22Rv1 (cell line): ENCODE results near the gene IFI44L.

Source experiments
- H3K27ac ChIP-seq: fragments of 450-650 bp; 2 replicates; pipeline ENCODE4 v1.5.1; 2017
- ZFX ChIP-seq: fragments of 450-650 bp; IDR thresholded peaks from 2 replicates; pipeline ENCODE4 v1.6.1; 2017; ENCODE audit warnings: antibody characterized with exemption, borderline replicate concordance
- TF ChIP-seq, protein P1 (sequence below): fragments of 450-650 bp; IDR thresholded peaks from 2 replicates; pipeline ENCODE4 v1.5.1; 2017; ENCODE audit warnings: mild to moderate bottlenecking

The IFI44L gene

GRCh38 chr1:78667939-78668338 is 47.7 kb downstream of the IFI44L start:
- no peak for TF ChIP-seq ZFX
- TF ChIP-seq, protein P1, sequence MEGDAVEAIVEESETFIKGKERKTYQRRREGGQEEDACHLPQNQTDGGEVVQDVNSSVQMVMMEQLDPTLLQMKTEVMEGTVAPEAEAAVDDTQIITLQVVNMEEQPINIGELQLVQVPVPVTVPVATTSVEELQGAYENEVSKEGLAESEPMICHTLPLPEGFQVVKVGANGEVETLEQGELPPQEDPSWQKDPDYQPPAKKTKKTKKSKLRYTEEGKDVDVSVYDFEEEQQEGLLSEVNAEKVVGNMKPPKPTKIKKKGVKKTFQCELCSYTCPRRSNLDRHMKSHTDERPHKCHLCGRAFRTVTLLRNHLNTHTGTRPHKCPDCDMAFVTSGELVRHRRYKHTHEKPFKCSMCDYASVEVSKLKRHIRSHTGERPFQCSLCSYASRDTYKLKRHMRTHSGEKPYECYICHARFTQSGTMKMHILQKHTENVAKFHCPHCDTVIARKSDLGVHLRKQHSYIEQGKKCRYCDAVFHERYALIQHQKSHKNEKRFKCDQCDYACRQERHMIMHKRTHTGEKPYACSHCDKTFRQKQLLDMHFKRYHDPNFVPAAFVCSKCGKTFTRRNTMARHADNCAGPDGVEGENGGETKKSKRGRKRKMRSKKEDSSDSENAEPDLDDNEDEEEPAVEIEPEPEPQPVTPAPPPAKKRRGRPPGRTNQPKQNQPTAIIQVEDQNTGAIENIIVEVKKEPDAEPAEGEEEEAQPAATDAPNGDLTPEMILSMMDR: no peak
- H3K27ac ChIP-seq: no peak overlapping the region

- no peak overlapping the region for H3K27ac ChIP-seq
- no peak for TF ChIP-seq ZFX
- TF ChIP-seq, protein P1: no peak
These were observed 48.2 kb downstream of the IFI44L start for GRCh38 chr1:78668427-78668826.

DNA sequence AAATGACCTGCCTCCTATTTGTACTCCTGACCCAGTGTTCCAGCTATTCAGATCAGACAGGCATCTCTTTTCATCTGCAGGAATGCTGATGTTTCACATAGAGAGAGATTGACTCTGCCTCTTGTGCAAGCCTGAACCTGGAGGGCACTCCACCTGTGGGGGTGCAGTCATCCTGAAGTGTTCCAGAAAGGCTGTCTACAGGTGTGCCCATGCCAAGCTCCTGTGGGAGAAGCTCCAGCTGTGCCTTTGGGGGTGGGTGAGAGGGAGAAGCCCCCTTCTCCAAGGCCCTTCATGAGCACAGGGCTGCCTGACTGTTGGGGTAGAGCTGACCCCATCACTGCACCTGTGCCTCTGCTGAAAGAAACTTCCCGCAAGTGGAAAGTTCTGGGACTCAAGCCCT is 52.2 kb downstream of the IFI44L start:
- TF ChIP-seq ZFX: no peak
- TF ChIP-seq, protein P1: no peak
- H3K27ac ChIP-seq: no peak overlapping the region

DNA sequence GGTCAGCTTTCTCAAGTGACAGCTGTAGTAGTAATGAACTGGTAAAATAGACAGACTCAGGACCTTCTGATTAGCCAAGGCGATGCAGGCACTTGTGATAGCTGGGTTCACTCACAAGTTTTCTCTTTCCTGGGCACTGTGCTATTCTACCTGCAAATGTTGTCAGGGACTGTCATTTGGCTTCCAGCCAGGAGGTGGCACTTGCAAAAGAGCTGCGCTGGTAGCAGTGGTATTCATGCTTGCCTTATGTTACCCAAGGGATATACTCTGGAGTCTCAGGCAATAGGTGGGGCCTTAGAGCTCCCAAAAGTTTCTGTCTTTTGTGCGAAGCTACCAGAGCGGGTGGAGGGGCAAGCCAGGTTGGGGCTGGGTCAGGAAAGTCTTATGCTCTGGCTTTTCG is 52.9 kb downstream of the IFI44L start:
- TF ChIP-seq, protein P1: no peak
- no peak for TF ChIP-seq ZFX
- H3K27ac ChIP-seq: no peak overlapping the region

GRCh38 chr1:78676347-78676982 is 56.2 kb downstream of the IFI44L start:
- H3K27ac ChIP-seq: no peak overlapping the region
- TF ChIP-seq, protein P1: peak; percentile 92
- no peak for TF ChIP-seq ZFX

DNA sequence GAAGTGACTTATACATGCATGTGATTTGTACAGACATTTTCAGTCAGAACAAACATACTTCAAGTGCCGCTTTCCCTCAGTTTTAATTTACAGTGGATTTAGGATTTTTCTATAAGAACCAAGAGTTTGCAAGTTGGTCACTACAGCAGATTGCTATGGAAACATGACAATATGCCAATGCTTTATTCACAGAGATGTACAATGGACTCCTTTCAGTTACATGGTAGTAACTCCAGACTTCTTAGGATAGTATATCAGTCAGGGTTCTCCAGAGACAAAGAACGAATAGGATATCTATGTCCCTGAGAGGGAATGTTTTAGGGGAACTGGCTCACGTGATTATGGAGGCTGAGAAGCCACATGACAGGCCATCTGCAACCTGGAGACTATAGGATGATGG is 56.7 kb downstream of the IFI44L start:
- no peak overlapping the region for H3K27ac ChIP-seq

DNA sequence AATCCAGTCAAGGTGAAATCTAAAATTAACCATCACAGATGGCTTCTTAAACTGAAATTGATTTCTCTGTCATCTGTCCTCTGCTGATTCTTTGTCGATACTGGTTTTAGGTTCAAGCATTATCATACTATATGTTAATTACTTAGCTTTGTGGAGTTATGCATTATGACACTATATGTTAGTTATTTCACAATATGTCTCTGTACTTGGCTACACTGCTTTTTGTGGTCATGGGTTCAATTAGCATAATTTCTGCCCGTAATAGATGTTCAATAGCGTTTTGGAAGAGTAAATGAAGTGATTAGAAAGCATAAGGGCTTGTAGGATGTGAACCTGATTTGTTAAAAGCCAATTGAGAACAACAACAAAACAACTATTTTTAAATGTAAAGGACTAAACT is 57.5 kb downstream of the IFI44L start:
- TF ChIP-seq, protein P1: no peak
- TF ChIP-seq ZFX: no peak
- no peak overlapping the region for H3K27ac ChIP-seq

More for the DNA sequence above, 56.7 kb downstream of the IFI44L start:
- TF ChIP-seq, protein P1: no peak
- TF ChIP-seq ZFX: no peak
